MCF 10A (cell line): Measurements from ENCODE around the gene GAS1. TPM values are rescaled to one million over a fixed set of nuclear protein-coding genes. Genes with fewer than 3 reads are reported as not detected.
A peak's percentile ranks its signal among the peaks of the same experiment; 100 is the strongest.

Experiments used
- BruUV-seq: library from RNA; stranded (reverse); fragments of 400-500 nt; replicated peaks from 2 replicates; lab custom pipeline; 2021; lab: Mats Ljungman, UMichigan
- CTCF ChIA-PET: fragments of 300-600 bp; sonication (Branson Sonifier 250); formaldehyde crosslinking; extraction: SDS; loops from one replicate; lab custom pipeline; 2021; ENCODE audit warnings: antibody characterized with exemption, inconsistent platforms; lab: Yijun Ruan, JAX
- POLR2A ChIA-PET: fragments of 300-600, 350-650 bp; sonication (Branson Sonifier 250); formaldehyde crosslinking; extraction: SDS; loops from one replicate; lab custom pipeline; 2020; ENCODE audit warnings: antibody characterized with exemption, inconsistent platforms; lab: Yijun Ruan, JAX
- DNase-seq: peaks from one replicate; pipeline ENCODE4 v3.0.0-alpha.2; 2018; ENCODE audit not compliant: unreplicated experiment
- H3K27ac Mint-ChIP-seq: one replicate; pipeline ENCODE4 v1.8.0; 2022; ENCODE audit warnings: mild to moderate bottlenecking, low read depth, mixed read lengths; ENCODE audit not compliant: unreplicated experiment
- H3K27me3 Mint-ChIP-seq: one replicate; pipeline ENCODE4 v1.8.0; 2022; ENCODE audit warnings: mixed read lengths; ENCODE audit not compliant: insufficient read depth, unreplicated experiment
- H3K36me3 Mint-ChIP-seq: one replicate; pipeline ENCODE4 v1.8.0; 2022; ENCODE audit warnings: mild to moderate bottlenecking, moderate library complexity, mixed read lengths; ENCODE audit not compliant: insufficient read depth, unreplicated experiment
- H3K4me1 Mint-ChIP-seq: one replicate; pipeline ENCODE4 v1.8.0; 2022; ENCODE audit warnings: mixed read lengths; ENCODE audit not compliant: insufficient read depth, unreplicated experiment
- H3K4me3 Mint-ChIP-seq: one replicate; pipeline ENCODE4 v1.8.0; 2022; ENCODE audit warnings: mild to moderate bottlenecking, moderate library complexity, mixed read lengths; ENCODE audit not compliant: unreplicated experiment
- H3K9me3 Mint-ChIP-seq: one replicate; pipeline ENCODE4 v1.8.0; 2022; ENCODE audit warnings: mixed read lengths; ENCODE audit not compliant: unreplicated experiment
- intact Hi-C: fragments of 100-400 bp; cut with micrococcal nuclease; formaldehyde crosslinking; loops from 2 replicates; pipeline ENCODE4 v1.14.1; 2022
- total RNA-seq: library from RNA; stranded (reverse); gene quantifications from 2 replicates; pipeline ENCODE4 v1.2.3, GENCODE V29; 2022
- TF ChIP-seq, protein P1 (sequence below): fragments of 200-600 bp; IDR thresholded peaks from one replicate; pipeline ENCODE4 v1.8.0; 2022; ENCODE audit warnings: antibody characterized with exemption, mild to moderate bottlenecking; ENCODE audit not compliant: unreplicated experiment

Gene GAS1
- total RNA-seq, 1 experiment from 2014 or later: 11.4 TPM

DNA sequence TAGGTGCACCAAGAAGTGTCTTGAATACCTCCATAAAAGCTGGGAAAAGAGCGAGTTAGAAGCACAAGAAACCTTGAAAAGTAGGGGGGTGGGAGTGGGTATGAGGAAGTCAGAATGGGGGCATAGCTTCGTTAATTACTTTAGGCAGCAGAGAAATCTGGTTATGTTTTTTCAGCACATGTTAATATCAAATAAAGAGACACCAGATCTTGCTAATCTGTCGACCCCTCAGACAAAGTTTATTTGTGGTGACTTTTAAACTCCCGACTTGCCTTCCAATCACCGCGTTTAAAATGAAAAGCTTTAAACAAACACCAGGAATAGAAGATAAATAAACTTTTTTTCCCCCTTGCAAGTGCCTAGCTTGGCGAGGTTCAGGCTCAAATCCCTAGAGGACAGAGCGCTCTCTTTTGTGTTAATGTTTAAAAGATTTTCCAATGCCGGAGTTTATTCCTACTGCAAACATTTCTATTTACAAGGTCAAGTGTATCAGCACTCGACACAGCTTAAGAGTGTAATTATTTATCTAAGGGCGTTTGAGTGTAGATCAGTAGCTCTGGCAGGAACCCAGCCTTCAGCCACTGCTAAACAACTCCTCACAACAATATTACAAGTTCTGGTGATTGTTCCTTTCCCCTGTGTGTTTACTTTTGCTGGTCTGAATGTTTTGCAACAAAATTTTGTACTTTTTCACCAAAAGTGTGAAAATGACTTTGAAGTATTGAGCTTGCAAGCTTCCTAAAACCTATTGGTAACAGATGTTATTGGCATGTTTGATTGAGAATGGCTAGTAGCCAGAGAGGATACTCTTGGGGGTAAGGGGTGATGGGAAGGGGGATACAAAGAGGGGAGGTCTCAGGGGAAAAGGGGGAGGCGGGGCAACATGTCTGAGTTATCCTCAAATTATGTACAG is 3.8 kb downstream of the GAS1 start:
- H3K9me3 Mint-ChIP-seq: no peaks in the 10 kb centered on the region
- TF ChIP-seq, protein P1, sequence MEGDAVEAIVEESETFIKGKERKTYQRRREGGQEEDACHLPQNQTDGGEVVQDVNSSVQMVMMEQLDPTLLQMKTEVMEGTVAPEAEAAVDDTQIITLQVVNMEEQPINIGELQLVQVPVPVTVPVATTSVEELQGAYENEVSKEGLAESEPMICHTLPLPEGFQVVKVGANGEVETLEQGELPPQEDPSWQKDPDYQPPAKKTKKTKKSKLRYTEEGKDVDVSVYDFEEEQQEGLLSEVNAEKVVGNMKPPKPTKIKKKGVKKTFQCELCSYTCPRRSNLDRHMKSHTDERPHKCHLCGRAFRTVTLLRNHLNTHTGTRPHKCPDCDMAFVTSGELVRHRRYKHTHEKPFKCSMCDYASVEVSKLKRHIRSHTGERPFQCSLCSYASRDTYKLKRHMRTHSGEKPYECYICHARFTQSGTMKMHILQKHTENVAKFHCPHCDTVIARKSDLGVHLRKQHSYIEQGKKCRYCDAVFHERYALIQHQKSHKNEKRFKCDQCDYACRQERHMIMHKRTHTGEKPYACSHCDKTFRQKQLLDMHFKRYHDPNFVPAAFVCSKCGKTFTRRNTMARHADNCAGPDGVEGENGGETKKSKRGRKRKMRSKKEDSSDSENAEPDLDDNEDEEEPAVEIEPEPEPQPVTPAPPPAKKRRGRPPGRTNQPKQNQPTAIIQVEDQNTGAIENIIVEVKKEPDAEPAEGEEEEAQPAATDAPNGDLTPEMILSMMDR: no peak
- no peaks in the 10 kb centered on the region for H3K27me3 Mint-ChIP-seq
- H3K36me3 Mint-ChIP-seq: peaks cover 20% of the 10 kb centered on the region
- CTCF ChIA-PET: interaction anchor here (0.7 to 1.3 kb wide), 7 partner anchors 35 to 537 kb away, joined by 3 to 12 read pairs (median 3); no protein-coding TSS in a partner anchor
- H3K27ac Mint-ChIP-seq: no peak overlapping the region
- no peak for DNase-seq
- peak overlapping the region; percentile 98 for H3K4me3 Mint-ChIP-seq
- BruUV-seq: no TSS peak
- intact Hi-C loops: loop anchor here (2.0 to 10.0 kb wide), 2 partner anchors 121 to 307 kb away; no protein-coding TSS in a partner anchor
- H3K4me1 Mint-ChIP-seq: peaks cover 6% of the 10 kb centered on the region
- POLR2A ChIA-PET: interaction anchor here (0.6 to 1.3 kb wide), 6 partner anchors 33 to 448 kb away, joined by 3 to 5 read pairs (median 4); no protein-coding TSS in a partner anchor

DNA sequence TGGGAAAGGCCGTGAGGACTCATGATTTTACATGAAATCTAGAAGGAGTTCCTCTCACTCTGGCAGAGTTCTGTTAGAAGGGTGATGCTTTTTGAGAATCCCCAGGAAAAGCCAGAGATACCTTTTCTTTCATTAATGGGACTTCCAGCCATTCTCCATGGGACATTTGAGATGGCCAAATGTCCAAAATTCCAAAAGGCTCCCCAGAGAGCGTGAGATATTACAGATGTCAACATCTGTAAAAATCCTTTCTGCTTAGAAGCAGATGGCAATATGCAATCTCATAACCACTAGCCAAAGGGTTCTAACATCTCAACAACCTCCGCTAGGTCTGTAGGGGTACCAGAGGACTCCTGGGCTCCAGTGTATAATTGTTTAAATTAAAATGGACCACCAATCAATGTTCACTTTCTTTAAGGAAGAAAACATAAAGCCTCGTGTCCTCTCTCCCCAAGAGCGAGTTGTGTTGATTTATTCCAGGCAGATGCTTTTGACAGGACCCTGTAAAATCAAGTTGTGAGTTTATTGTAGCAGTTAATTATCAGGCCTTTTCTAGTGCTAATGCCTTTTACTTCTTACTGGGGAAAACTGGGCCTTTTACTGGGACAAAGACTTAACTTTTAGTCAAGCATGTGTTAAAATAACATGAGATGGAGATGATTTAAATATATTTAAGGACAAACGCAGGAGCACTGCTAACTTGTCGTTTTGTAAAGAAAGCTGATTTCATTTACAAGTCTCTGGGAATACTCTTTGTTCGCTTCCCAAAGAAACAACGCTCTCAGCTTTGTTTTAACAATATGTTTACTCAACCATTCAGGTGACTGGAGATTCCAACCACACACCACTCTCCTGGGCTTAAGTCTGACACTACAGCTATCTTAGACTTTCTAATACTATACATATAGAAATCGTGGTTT is 4.8 kb downstream of the GAS1 start:
- TF ChIP-seq, protein P1: no peak
- Mint-ChIP-seq H3K36me3 (peaks cover 20% of the 10 kb centered on the region), H3K27me3 (no peaks in the 10 kb centered on the region), H3K27ac (no peak overlapping the region), H3K4me3 (no peak overlapping the region), H3K4me1 (peaks cover 6% of the 10 kb centered on the region), H3K9me3 (no peaks in the 10 kb centered on the region)
- POLR2A ChIA-PET: interaction anchor here (0.5 to 1.3 kb wide), 6 partner anchors 32 to 447 kb away, joined by 3 to 5 read pairs (median 4); no protein-coding TSS in a partner anchor
- no peak for DNase-seq
- intact Hi-C loops: loop anchor here (10.0 kb wide), 1 partner anchor 122 kb away; no protein-coding TSS in a partner anchor
- BruUV-seq: no TSS peak
- CTCF ChIA-PET: interaction anchor here (0.7 to 1.3 kb wide), 6 partner anchors 34 to 456 kb away, joined by 3 to 12 read pairs (median 3); no protein-coding TSS in a partner anchor

DNA sequence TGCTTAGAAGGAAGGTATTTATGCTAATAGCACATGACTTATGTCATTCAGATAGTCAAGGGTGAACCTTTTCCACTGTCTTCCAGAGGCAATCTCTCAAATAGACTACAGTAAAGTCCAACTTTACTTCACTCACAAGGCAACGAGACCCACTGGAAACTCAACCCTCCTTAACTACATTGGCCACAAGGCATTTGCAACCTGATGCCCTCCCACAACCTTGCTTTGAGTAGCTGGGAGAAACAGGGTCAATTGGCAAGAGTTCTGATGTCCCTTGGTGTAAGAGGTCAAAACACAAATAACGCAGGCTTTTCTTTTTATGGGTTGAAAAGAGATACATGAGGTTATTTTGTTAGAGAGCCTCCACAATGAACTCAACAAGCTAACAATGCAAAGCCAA is 6.1 kb downstream of the GAS1 start:
- no peaks in the 10 kb centered on the region for H3K9me3 Mint-ChIP-seq
- H3K4me3 Mint-ChIP-seq: no peak overlapping the region
- no TSS peak for BruUV-seq
- peaks cover 20% of the 10 kb centered on the region for H3K36me3 Mint-ChIP-seq
- H3K4me1 Mint-ChIP-seq: peaks cover 6% of the 10 kb centered on the region
- CTCF ChIA-PET: interaction anchor here (0.8 to 1.2 kb wide), 2 partner anchors 304 to 384 kb away, joined by 3 read pairs; no protein-coding TSS in a partner anchor
- no peaks in the 10 kb centered on the region for H3K27me3 Mint-ChIP-seq
- DNase-seq: no peak
- no peak overlapping the region for H3K27ac Mint-ChIP-seq
- TF ChIP-seq, protein P1: no peak
- intact Hi-C loops: loop anchor here (10.0 kb wide), 1 partner anchor 124 kb away; no protein-coding TSS in a partner anchor
- POLR2A ChIA-PET: no interaction called here
